Keratinocyte (primary cell): ENCODE measurements around the gene DCTN1. TPM values are rescaled to one million over a fixed set of nuclear protein-coding genes. Genes with fewer than 3 reads are reported as not detected.

Source experiments
- DNase-seq: peaks from one replicate; pipeline ENCODE4 v3.0.0-alpha.2; 2011; ENCODE audit warnings: low read depth, missing footprints, low spot score
- FAIRE-seq: peaks from 2 replicates; lab custom pipeline; 2011; peaks lifted over from hg19 to GRCh38; lab: Jason Lieb, UNC
- H2AFZ ChIP-seq: 2 replicates; pipeline ENCODE4 v1.6.0; 2012; ENCODE audit warnings: low read length, control low read depth, inconsistent platforms; ENCODE audit not compliant: control insufficient read depth
- H3K27ac ChIP-seq: 2 replicates; pipeline ENCODE4 v1.5.1; 2011; ENCODE audit warnings: low read length; ENCODE audit not compliant: control insufficient read depth, insufficient read depth
- H3K27me3 ChIP-seq: 3 replicates; pipeline ENCODE4 v1.6.0; 2011; ENCODE audit warnings: low read length; ENCODE audit not compliant: control insufficient read depth, insufficient read depth; ENCODE audit errors: extremely low read depth
- H3K36me3 ChIP-seq, 2 experiments: 2 replicates in 1 of 2; 3 replicates in 1 of 2; pipeline ENCODE4 v1.5.1; 2011; ENCODE audit warnings: low read length in 2 of 2, mild to moderate bottlenecking in 1 of 2; ENCODE audit not compliant: control insufficient read depth in 2 of 2, insufficient read depth in 2 of 2; ENCODE audit errors: extremely low read depth in 1 of 2
- H3K4me1 ChIP-seq: 3 replicates; pipeline ENCODE4 v1.5.1; 2011; ENCODE audit warnings: low read length; ENCODE audit not compliant: control insufficient read depth, insufficient read depth; ENCODE audit errors: extremely low read depth
- H3K4me2 ChIP-seq: 3 replicates; pipeline ENCODE4 v1.6.0; 2011; ENCODE audit warnings: low read depth, low read length; ENCODE audit not compliant: control insufficient read depth, insufficient read depth; ENCODE audit errors: extremely low read depth
- H3K4me3 ChIP-seq, 3 experiments: fragments of 200-600 bp in 1 of 3; sonication (generic) in 1 of 3; 2 replicates in 2 of 3; 3 replicates in 1 of 3; pipeline ENCODE4 v1.5.1; 2011 to 2016; ENCODE audit warnings: low read length in 3 of 3, mild to moderate bottlenecking in 3 of 3, control low read depth in 2 of 3, inconsistent platforms in 1 of 3, low read depth in 1 of 3, mixed read lengths in 1 of 3, mixed run types in 1 of 3, moderate library complexity in 1 of 3; ENCODE audit not compliant: control insufficient read depth in 2 of 3, insufficient read depth in 2 of 3; ENCODE audit errors: extremely low read depth in 1 of 3
- H3K79me2 ChIP-seq: 2 replicates; pipeline ENCODE4 v1.6.0; 2012; ENCODE audit warnings: low read length; ENCODE audit not compliant: control insufficient read depth, insufficient read depth
- H3K9ac ChIP-seq: 3 replicates; pipeline ENCODE4 v1.6.0; 2011; ENCODE audit warnings: low read length; ENCODE audit not compliant: control insufficient read depth, insufficient read depth; ENCODE audit errors: extremely low read depth
- H3K9me1 ChIP-seq: 3 replicates; pipeline ENCODE4 v1.6.0; 2011; ENCODE audit warnings: low read length; ENCODE audit not compliant: control insufficient read depth, insufficient read depth; ENCODE audit errors: extremely low read depth
- H3K9me3 ChIP-seq: 2 replicates; pipeline ENCODE4 v1.5.1; 2012; ENCODE audit warnings: low read depth, low read length; ENCODE audit not compliant: control insufficient read depth
- H4K20me1 ChIP-seq: 3 replicates; pipeline ENCODE4 v1.6.0; 2011; ENCODE audit warnings: low read length; ENCODE audit not compliant: control insufficient read depth, insufficient read depth; ENCODE audit errors: extremely low read depth
- EZH2 ChIP-seq: IDR thresholded peaks from one replicate; pipeline ENCODE4 v1.6.1; 2012; ENCODE audit warnings: inconsistent platforms, mild to moderate bottlenecking, low read length, moderate library complexity
- dilution Hi-C: fragments of 300-500 bp; cut with MboI; formaldehyde crosslinking; loops from one replicate; pipeline ENCODE4 v1.7.0; 2020; ENCODE audit warnings: low sequenced_read_pairs; ENCODE audit not compliant: extremely low pct_ligation_motif_present
- polyA plus RNA-seq, 5 experiments: library from polyadenylated mRNA; depleted of rRNA in 3 of 5; stranded (reverse) in 3 of 5; stranded (forward) in 1 of 5; unstranded in 1 of 5; fragments of >200 nt; gene quantifications; 1 replicate in 1 of 5; 2 replicates in 3 of 5; 3 replicates in 1 of 5; pipeline versions ENCODE4 v1.2.1 to v1.2.3, GENCODE V29; 2011 to 2012; ENCODE audit warnings: missing spikeins in 2 of 5, low read depth in 1 of 5, low replicate concordance in 1 of 5
- TF ChIP-seq, protein P1 (sequence below), 3 experiments: IDR thresholded peaks in 1 of 3; conservative IDR thresholded peaks in 1 of 3; optimal IDR thresholded peaks in 1 of 3; 2 replicates in 2 of 3; 3 replicates in 1 of 3; pipeline versions ENCODE3 to v1.5.1; 2011; ENCODE audit warnings: low read length in 3 of 3, mild to moderate bottlenecking in 3 of 3, moderate library complexity in 2 of 3, control low read depth in 1 of 3, inconsistent platforms in 1 of 3; ENCODE audit not compliant: insufficient read depth in 2 of 3; ENCODE audit errors: extremely low read depth in 1 of 3

DCTN1 gene
- polyA plus RNA-seq, 1 donor (not counting 4 experiments of a cell fraction or from before 2014, with no cell fraction given): 110 TPM

DNA sequence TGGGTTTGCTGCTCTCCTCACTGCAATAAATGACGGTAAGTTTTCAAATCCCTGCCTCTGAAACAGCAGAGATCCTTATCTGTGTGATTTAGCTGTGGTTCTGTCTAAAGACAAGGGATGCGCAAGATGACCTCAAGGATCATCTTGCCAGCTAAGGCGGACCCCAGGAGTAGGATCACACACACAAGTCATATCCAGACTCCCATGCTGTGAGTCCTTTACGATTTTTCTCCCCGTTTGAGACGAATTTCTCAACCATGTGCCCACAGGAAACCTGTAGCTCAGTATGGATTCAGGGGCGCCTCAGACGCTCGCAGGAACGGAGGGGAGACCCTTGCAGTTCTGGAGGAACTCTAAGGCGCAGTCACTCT is 11.1 kb upstream of the DCTN1 start:
- peak; percentile 9 for DNase-seq
- Histone ChIP-seq H2AFZ (peak overlapping the region; percentile 95), H3K79me2 (peaks cover 54% of the 10 kb centered on the region), H4K20me1 (peaks cover 7% of the 10 kb centered on the region), H3K4me2 (peak overlapping the region; percentile 93), H3K4me1 (peaks cover 16% of the 10 kb centered on the region), H3K27me3 (no peaks in the 10 kb centered on the region), H3K9me3 (no peaks in the 10 kb centered on the region), H3K9me1 (no peaks in the 10 kb centered on the region), H3K4me3 (peak overlapping the region; percentile 70 to 83 (median 73)), H3K36me3 (peaks cover 0 to 6% of the 10 kb centered on the region in 2 experiments), H3K9ac (peak overlapping the region; percentile 97), H3K27ac (peak overlapping the region; percentile 95)
- peak; percentile 72 for FAIRE-seq
- TF ChIP-seq EZH2: no peak
- TF ChIP-seq, protein P1, sequence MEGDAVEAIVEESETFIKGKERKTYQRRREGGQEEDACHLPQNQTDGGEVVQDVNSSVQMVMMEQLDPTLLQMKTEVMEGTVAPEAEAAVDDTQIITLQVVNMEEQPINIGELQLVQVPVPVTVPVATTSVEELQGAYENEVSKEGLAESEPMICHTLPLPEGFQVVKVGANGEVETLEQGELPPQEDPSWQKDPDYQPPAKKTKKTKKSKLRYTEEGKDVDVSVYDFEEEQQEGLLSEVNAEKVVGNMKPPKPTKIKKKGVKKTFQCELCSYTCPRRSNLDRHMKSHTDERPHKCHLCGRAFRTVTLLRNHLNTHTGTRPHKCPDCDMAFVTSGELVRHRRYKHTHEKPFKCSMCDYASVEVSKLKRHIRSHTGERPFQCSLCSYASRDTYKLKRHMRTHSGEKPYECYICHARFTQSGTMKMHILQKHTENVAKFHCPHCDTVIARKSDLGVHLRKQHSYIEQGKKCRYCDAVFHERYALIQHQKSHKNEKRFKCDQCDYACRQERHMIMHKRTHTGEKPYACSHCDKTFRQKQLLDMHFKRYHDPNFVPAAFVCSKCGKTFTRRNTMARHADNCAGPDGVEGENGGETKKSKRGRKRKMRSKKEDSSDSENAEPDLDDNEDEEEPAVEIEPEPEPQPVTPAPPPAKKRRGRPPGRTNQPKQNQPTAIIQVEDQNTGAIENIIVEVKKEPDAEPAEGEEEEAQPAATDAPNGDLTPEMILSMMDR (optimal IDR thresholded peaks at IDR 0.05 in 1 of 3, IDR thresholded peaks at IDR 0.05 in 1 of 3, conservative IDR thresholded peaks at IDR 0.05 in 1 of 3; ENCODE audit: extremely low read depth in 1 of 3, insufficient read depth in 2 of 3, low read length in 3 of 3): no peak
- dilution Hi-C loops: no loop called here

DNA sequence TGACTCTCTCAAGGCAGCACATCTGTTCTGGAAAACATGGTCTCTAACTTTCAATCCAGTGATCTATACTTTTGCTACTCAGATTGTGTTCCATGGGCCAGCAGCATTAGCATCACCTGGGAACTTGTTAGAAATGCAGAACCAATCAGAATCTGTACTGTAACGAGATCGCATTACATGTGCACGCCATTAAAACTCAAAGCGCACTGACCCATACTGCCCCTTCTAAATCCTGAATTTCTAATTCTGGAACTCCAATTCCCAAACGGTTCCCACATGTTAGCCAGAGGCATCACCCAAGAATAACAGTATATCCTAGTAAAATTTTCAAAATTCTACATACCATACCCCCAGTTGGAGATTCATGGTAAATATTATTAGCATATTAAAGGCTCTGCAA is 10.5 kb upstream of the DCTN1 start:
- Histone ChIP-seq H2AFZ (no peak overlapping the region), H3K4me1 (peaks cover 16% of the 10 kb centered on the region), H3K36me3 (peaks cover 0 to 6% of the 10 kb centered on the region in 2 experiments), H3K4me2 (peak overlapping the region; percentile 93), H3K9ac (peak overlapping the region; percentile 97), H3K27ac (no peak overlapping the region), H3K27me3 (no peaks in the 10 kb centered on the region), H3K9me1 (no peaks in the 10 kb centered on the region), H3K9me3 (no peaks in the 10 kb centered on the region), H3K4me3 (peak overlapping the region; percentile 70 to 83 (median 73)), H4K20me1 (peaks cover 7% of the 10 kb centered on the region), H3K79me2 (peaks cover 59% of the 10 kb centered on the region)
- FAIRE-seq (no peak), DNase-seq (no peak)
- TF ChIP-seq EZH2: no peak
- TF ChIP-seq, protein P1 (optimal IDR thresholded peaks at IDR 0.05 in 1 of 3, IDR thresholded peaks at IDR 0.05 in 1 of 3, conservative IDR thresholded peaks at IDR 0.05 in 1 of 3; ENCODE audit: extremely low read depth in 1 of 3, insufficient read depth in 2 of 3, low read length in 3 of 3): no peak
- dilution Hi-C loops: no loop called here
